HCT116 (cell line): ENCODE results near the gene CRYBG2. TPM values are rescaled to one million over a fixed set of nuclear protein-coding genes. Genes with fewer than 3 reads are reported as not detected.

Experiments used
- ATAC-seq: fragments of 200-7000 bp; cut with Tn5 transposase; 2 replicates; pipeline ENCODE4 v1.9.1; 2020; ENCODE audit warnings: mild to moderate bottlenecking, moderate library complexity
- BruUV-seq: library from RNA; stranded (reverse); fragments of 400-500 nt; replicated peaks from 2 replicates; lab custom pipeline; 2021; lab: Mats Ljungman, UMichigan
- CTCF ChIA-PET: fragments of 300-600 bp; sonication (Branson Sonifier 250); formaldehyde crosslinking; loops from one replicate; lab custom pipeline; 2021; ENCODE audit warnings: antibody characterized with exemption; lab: Charles Lee
- POLR2A ChIA-PET: fragments of 300-600, 350-600 bp; sonication (Branson Sonifier 250); formaldehyde crosslinking; loops from one replicate; lab custom pipeline; 2021; ENCODE audit warnings: antibody characterized with exemption; lab: Charles Lee
- RAD21 ChIA-PET, 2 experiments: fragments of 300-600 bp; sonication (Branson Sonifier 250); formaldehyde crosslinking; loops; one replicate each; lab custom pipeline; 2023; ENCODE audit warnings: low total read pairs in 2 of 2; ENCODE audit not compliant: uncharacterized antibody in 2 of 2, unreplicated experiment in 2 of 2, low non-redundant PET in 1 of 2; lab: Charles Lee
- DNase-seq: peaks from one replicate; pipeline ENCODE4 v3.0.0-alpha.2; 2010; ENCODE audit warnings: low read depth, low spot score
- H2AFZ ChIP-seq: fragments of 200-600 bp; shearing (Covaris generic), sonication (generic); 2 replicates; pipeline ENCODE4 v1.6.1; 2017; ENCODE audit warnings: low read depth, mixed run types, mixed read lengths, antibody characterized with exemption, low read length; ENCODE audit not compliant: poor library complexity, severe bottlenecking
- H3K27ac ChIP-seq: 2 replicates; pipeline ENCODE4 v1.5.1; 2012; ENCODE audit warnings: low read depth, low read length
- H3K27me3 ChIP-seq: fragments of 200-600 bp; sonication (generic); 2 replicates; pipeline ENCODE4 v1.6.1; 2016; ENCODE audit warnings: mixed run types, low read length, mixed read lengths; ENCODE audit not compliant: insufficient read depth
- H3K36me3 ChIP-seq, 2 experiments: fragments of 200-500 bp in 1 of 2; fragments of 200-600 bp in 1 of 2; sonication (Bioruptor generic) in 1 of 2; sonication (generic) in 1 of 2; 2 replicates each; pipeline versions ENCODE4 v1.5.1 to v1.6.1; 2014 to 2016; ENCODE audit warnings: low read length in 2 of 2, inconsistent platforms in 1 of 2, mixed read lengths in 1 of 2, mixed run types in 1 of 2; ENCODE audit not compliant: insufficient read depth in 2 of 2, control insufficient read depth in 1 of 2
- H3K4me1 ChIP-seq, 2 experiments: fragments of 200-600 bp in 1 of 2; sonication (generic) in 1 of 2; 2 replicates each; pipeline versions ENCODE4 v1.5.1 to v1.6.1; 2012 to 2017; ENCODE audit warnings: low read length in 2 of 2, inconsistent platforms in 1 of 2, mild to moderate bottlenecking in 1 of 2, mixed read lengths in 1 of 2, mixed run types in 1 of 2, moderate library complexity in 1 of 2; ENCODE audit not compliant: insufficient read depth in 2 of 2, control insufficient read depth in 1 of 2
- H3K4me2 ChIP-seq: fragments of 200-600 bp; sonication (generic); 2 replicates; pipeline ENCODE4 v1.6.1; 2017; ENCODE audit warnings: mixed run types, low read length, mixed read lengths
- H3K4me3 ChIP-seq, 2 experiments: fragments of 200-600 bp in 1 of 2; sonication (generic) in 1 of 2; replicated peaks in 1 of 2; 2 replicates each; pipeline ENCODE4 v1.5.1; 2011 to 2016; ENCODE audit warnings: low read length in 2 of 2, control low read depth in 1 of 2, low read depth in 1 of 2, mild to moderate bottlenecking in 1 of 2, mixed read lengths in 1 of 2, mixed run types in 1 of 2
- H3K79me2 ChIP-seq: fragments of 200-600 bp; sonication (generic); 2 replicates; pipeline ENCODE4 v1.6.1; 2017; ENCODE audit warnings: mild to moderate bottlenecking, mixed run types, low read length, moderate library complexity, mixed read lengths; ENCODE audit not compliant: insufficient read depth
- H3K9ac ChIP-seq: fragments of 200-600 bp; sonication (generic); 2 replicates; pipeline ENCODE4 v1.6.1; 2016; ENCODE audit warnings: low read length, mixed read lengths
- H3K9me2 ChIP-seq: fragments of 200-600 bp; sonication (generic), shearing (Covaris generic); 2 replicates; pipeline ENCODE4 v1.6.1; 2017; ENCODE audit warnings: mixed run types, mild to moderate bottlenecking, moderate library complexity; ENCODE audit not compliant: insufficient read depth
- H3K9me3 ChIP-seq, 2 experiments: fragments of 200-500 bp in 1 of 2; fragments of 200-600 bp in 1 of 2; sonication (Bioruptor generic) in 1 of 2; sonication (generic) in 1 of 2; 2 replicates each; pipeline ENCODE4 v1.6.1; 2014 to 2017; ENCODE audit warnings: low read length in 2 of 2, mixed read lengths in 2 of 2, inconsistent platforms in 1 of 2, low read depth in 1 of 2, mild to moderate bottlenecking in 1 of 2, mixed run types in 1 of 2, moderate library complexity in 1 of 2; ENCODE audit not compliant: control insufficient read depth in 1 of 2, insufficient read depth in 1 of 2
- H4K20me1 ChIP-seq: fragments of 200-600 bp; sonication (generic), shearing (Covaris generic); 2 replicates; pipeline ENCODE4 v1.6.1; 2017; ENCODE audit warnings: mixed run types, mild to moderate bottlenecking, moderate library complexity; ENCODE audit not compliant: insufficient read depth
- ATF3 ChIP-seq: IDR thresholded peaks from 2 replicates; pipeline ENCODE4 v1.6.1; 2012
- CBX3 ChIP-seq: IDR thresholded peaks from 2 replicates; pipeline ENCODE4 v1.6.1; 2012; ENCODE audit warnings: low read depth
- CTCF ChIP-seq, 3 experiments: fragments of 200-600 bp in 1 of 3; sonication (generic) in 1 of 3; IDR thresholded peaks in 2 of 3; conservative IDR thresholded peaks in 1 of 3; 2 replicates each; pipeline ENCODE4 v1.5.1; 2012 to 2017; ENCODE audit warnings: low read depth in 2 of 3, low read length in 2 of 3, antibody characterized with exemption in 1 of 3, borderline replicate concordance in 1 of 3, control low read depth in 1 of 3, mild to moderate bottlenecking in 1 of 3, mixed read lengths in 1 of 3, mixed run types in 1 of 3, moderate library complexity in 1 of 3; ENCODE audit not compliant: insufficient read depth in 1 of 3
- EZH2 ChIP-seq: fragments of 200-600 bp; sonication (generic); IDR thresholded peaks from 2 replicates; pipeline ENCODE4 v1.6.1; 2017; ENCODE audit warnings: antibody characterized with exemption, mixed run types
- EZH2phosphoT487 ChIP-seq: fragments of 200-600 bp; IDR thresholded peaks from 2 replicates; pipeline ENCODE4 v1.6.1; 2018; ENCODE audit warnings: antibody characterized with exemption, borderline replicate concordance
- FOSL1 ChIP-seq: IDR thresholded peaks from 2 replicates; pipeline ENCODE4 v1.6.1; 2012; ENCODE audit warnings: low read depth
- JUND ChIP-seq: IDR thresholded peaks from 2 replicates; pipeline ENCODE4 v1.6.1; 2012
- POLR2A ChIP-seq: IDR thresholded peaks from 2 replicates; pipeline ENCODE4 v1.7.0; 2011; ENCODE audit warnings: borderline replicate concordance; ENCODE audit not compliant: insufficient read depth, insufficient read length; ENCODE audit errors: extremely low read depth
- SRF ChIP-seq: IDR thresholded peaks from 2 replicates; pipeline ENCODE4 v1.6.1; 2012; ENCODE audit warnings: low read depth
- TCF7L2 ChIP-seq: IDR thresholded peaks from 2 replicates; pipeline ENCODE4 v1.7.0; 2011; ENCODE audit warnings: borderline replicate concordance, inconsistent platforms; ENCODE audit not compliant: insufficient read depth, insufficient read length; ENCODE audit errors: extremely low read depth
- YY1 ChIP-seq: IDR thresholded peaks from 2 replicates; pipeline ENCODE4 v1.6.1; 2011; ENCODE audit warnings: low read length, low read depth, moderate library complexity, mild to moderate bottlenecking; ENCODE audit not compliant: insufficient replicate concordance; ENCODE audit errors: extremely low read depth
- ZFX ChIP-seq: fragments of 450-650 bp; IDR thresholded peaks from 2 replicates; pipeline ENCODE4 v1.6.1; 2017
- ZNF274 ChIP-seq: fragments of 200-500 bp; sonication (Bioruptor generic); IDR thresholded peaks from 2 replicates; pipeline ENCODE4 v1.6.1; 2014; ENCODE audit warnings: mild to moderate bottlenecking, low read depth, low read length, inconsistent platforms
- intact Hi-C: fragments of 100-400 bp; cut with micrococcal nuclease; formaldehyde crosslinking; loops from 2 replicates; pipeline ENCODE4 v1.10.0; 2022
- total RNA-seq: library from RNA; stranded (reverse); gene quantifications from one replicate; pipeline ENCODE4 v1.2.1, GENCODE V29; 2021; ENCODE audit not compliant: unreplicated experiment

CRYBG2 gene
- total RNA-seq, 1 experiment from 2014 or later: 10.5 TPM

- CTCF ChIA-PET: interaction anchor here (2.0 kb wide), 1 partner anchor 32 kb away, joined by 6 read pairs; no protein-coding TSS in a partner anchor
Measured at GRCh38 chr1:26317146-26317545, 36.8 kb downstream of the CRYBG2 start.

More at GRCh38 chr1:26317146-26317545, 36.8 kb downstream of the CRYBG2 start:
- no peaks in the 10 kb centered on the region for H3K9me2 ChIP-seq
- BruUV-seq: no TSS peak
- no peaks in the 10 kb centered on the region for H3K79me2 ChIP-seq
- no peaks in the 10 kb centered on the region; the same call in 1 of the 2 replicates for H3K27me3 ChIP-seq
- ATAC-seq (no peak), DNase-seq (no peak)
- no peak overlapping the region for H3K4me2 ChIP-seq
- H3K9ac ChIP-seq: no peak overlapping the region
- intact Hi-C loops: no loop called here
- no peak for TF ChIP-seq EZH2
- no peak for TF ChIP-seq POLR2A
- no peak for TF ChIP-seq ZFX
- no peak for TF ChIP-seq CBX3
- no peak for TF ChIP-seq ZNF274
- TF ChIP-seq ATF3: no peak
- TF ChIP-seq FOSL1: no peak
- no peak for TF ChIP-seq YY1
- no peak for TF ChIP-seq SRF
- no peak for TF ChIP-seq TCF7L2
- no peak for TF ChIP-seq EZH2phosphoT487
- no peak for TF ChIP-seq JUND
- no peak for TF ChIP-seq CTCF (IDR thresholded peaks at IDR 0.05 in 2 of 3, conservative IDR thresholded peaks at IDR 0.05 in 1 of 3; ENCODE audit: borderline replicate concordance in 1 of 3, insufficient read depth in 1 of 3, low read depth in 2 of 3, low read length in 2 of 3)
- H3K9me3 ChIP-seq: no peaks in the 10 kb centered on the region
- peaks cover 5 to 16% of the 10 kb centered on the region in 2 experiments; a peak in 3 of 4 replicates for H3K4me1 ChIP-seq
- H4K20me1 ChIP-seq: no peaks in the 10 kb centered on the region
- no peak overlapping the region for H2AFZ ChIP-seq
- POLR2A ChIA-PET: no interaction called here
- 0 out of 4 replicates have a peak, but pooled peaks cover 0 to under 1% of the 10 kb centered on the region in 2 experiments for H3K36me3 ChIP-seq
- no peak overlapping the region for H3K27ac ChIP-seq
- no peak overlapping the region for H3K4me3 ChIP-seq
- RAD21 ChIA-PET: no interaction called here
